Measurements from ENCODE around the gene OTUD7B. TPM values are rescaled to one million over a fixed set of nuclear protein-coding genes. Genes with fewer than 3 reads are reported as not detected.
A peak's percentile ranks its signal among the peaks of the same experiment; 100 is the strongest.

OTUD7B gene
- total and polyA plus RNA-seq, 10 of the 15 experiments (the other 5 are each of a cell fraction or from before 2014, with no cell fraction given), result 1.7 to 24.9 (median 6.6) TPM

GRCh38 chr1:149979972-149980540 lies 30.5 kb downstream of the OTUD7B start (continued):
- TF ChIP-seq HSF1 (IDR thresholded peaks at IDR 0.05; ENCODE audit: low read depth, low read length) (no peak), FOXK2 (IDR thresholded peaks at IDR 0.05) (no peak), BCL11A (IDR thresholded peaks at IDR 0.05; ENCODE audit: low read depth, low read length) (no peak)

GRCh38 chr1:149979245-149979971 lies 31.1 kb downstream of the OTUD7B start:
- intact Hi-C loops (cut with micrococcal nuclease; ENCODE audit: unreplicated experiment), result no loop called here
- no TSS peak for BruUV-seq (replicated peaks)
- Histone ChIP-seq H3K27ac (ENCODE audit: control insufficient read depth, insufficient read depth) (no peak overlapping the region), H3K36me3 (ENCODE audit: control insufficient read depth in 2 of 2, insufficient read depth in 2 of 2, low read length in 1 of 2) (peaks cover 0 to 15% of the 10 kb centered on the region in 2 experiments; a peak in 3 of 4 replicates), H3K79me2 (ENCODE audit: control insufficient read depth, insufficient read depth, low read length) (peaks cover 6% of the 10 kb centered on the region), H3K4me3 (no peak overlapping the region), H3K9me3 (replicated peaks; ENCODE audit: control insufficient read depth, insufficient read depth, low read length) (no peaks in the 10 kb centered on the region), H2AFZ (ENCODE audit: control insufficient read depth, low read depth, low read length) (no peak overlapping the region), H3K27me3 (replicated peaks in 1 of 2; ENCODE audit: control insufficient read depth in 2 of 2, insufficient read depth in 2 of 2, low read length in 1 of 2) (no peaks in the 10 kb centered on the region), H3K4me2 (ENCODE audit: control insufficient read depth, insufficient read depth) (peak overlapping the region; percentile 54; the same call in 1 of the 2 replicates), H4K20me1 (ENCODE audit: control insufficient read depth, insufficient read depth) (no peaks in the 10 kb centered on the region), H3K4me1 (ENCODE audit: control insufficient read depth, insufficient read depth, low read length) (peaks cover 21% of the 10 kb centered on the region), H3K9ac (ENCODE audit: control insufficient read depth, insufficient read depth, low read length) (no peak overlapping the region)
- 90% methylated on average over 2 of the region's 2 CpGs for WGBS (ENCODE audit: insufficient coverage, insufficient replicate concordance, low lambda C conversion rate, missing lambda C conversion rate)
- ATAC-seq (peak; percentile 83), DNase-seq (ENCODE audit: low read depth, low spot score) (no peak), FAIRE-seq (no peak)
- SMC1A ChIA-PET (ENCODE audit: uncharacterized antibody, unreplicated experiment), result interaction anchor here (0.8 to 1.8 kb wide), 5 partner anchors 17 to 50 kb away, joined by 3 to 5 read pairs (median 3); no protein-coding TSS in a partner anchor
- CTCF ChIA-PET, result no interaction called here
- in situ Hi-C loops (cut with MboI), result no loop called here
- POLR2A ChIA-PET, result interaction anchor here (1.3 kb wide), 1 partner anchor 18 kb away, joined by 6 read pairs; no protein-coding TSS in a partner anchor
- RAD21 ChIA-PET (ENCODE audit: unreplicated experiment), result no interaction called here
- TF ChIP-seq CEBPB (IDR thresholded peaks at IDR 0.05; ENCODE audit: borderline replicate concordance in 1 of 2, low read depth in 2 of 2, low read length in 2 of 2), result peak in 1 of 2 experiments; percentile 43; a peak in 1 of 4 replicates
- TF ChIP-seq RB1 (IDR thresholded peaks at IDR 0.05; ENCODE audit: borderline replicate concordance), result no peak
- TF ChIP-seq FOS (IDR thresholded peaks at IDR 0.05; ENCODE audit: borderline replicate concordance, extremely low read depth, insufficient read length), result no peak
- TF ChIP-seq ESRRA (IDR thresholded peaks at IDR 0.05; ENCODE audit: low read length), result no peak
- TF ChIP-seq CHD4 (IDR thresholded peaks at IDR 0.05), result no peak
- 0 out of 2 replicates have a peak, but pooled peaks have one; percentile 46 for TF ChIP-seq JUNB (IDR thresholded peaks at IDR 0.05)
- no peak for TF ChIP-seq ETV6 (conservative IDR thresholded peaks at IDR 0.05 in 1 of 2, IDR thresholded peaks at IDR 0.05 in 1 of 2; ENCODE audit: borderline replicate concordance in 1 of 2, low read depth in 1 of 2)
- no peak for TF ChIP-seq TBL1XR1 (IDR thresholded peaks at IDR 0.05; ENCODE audit: low read depth, low read length)
- no peak for TF ChIP-seq POU2F2 (IDR thresholded peaks at IDR 0.05; ENCODE audit: borderline replicate concordance, low read depth, low read length)
- no peak for TF ChIP-seq HDAC2 (IDR thresholded peaks at IDR 0.05)
